IPS-18a (cell line): ENCODE results near the gene WNT10A.
A peak's percentile ranks its signal among the peaks of the same experiment; 100 is the strongest.

Source experiments
- H3K27ac ChIP-seq: one replicate; pipeline ENCODE4 v1.5.1; 2013; ENCODE audit warnings: low read length
- H3K27me3 ChIP-seq: one replicate; pipeline ENCODE4 v1.6.1; 2013; ENCODE audit warnings: mild to moderate bottlenecking, low read length; ENCODE audit not compliant: control insufficient read depth, insufficient read depth
- H3K36me3 ChIP-seq: one replicate; pipeline ENCODE4 v1.6.1; 2013; ENCODE audit warnings: low read depth, low read length; ENCODE audit not compliant: control insufficient read depth
- H3K4me1 ChIP-seq: one replicate; pipeline ENCODE4 v1.6.1; 2013; ENCODE audit warnings: low read depth, low read length; ENCODE audit not compliant: control insufficient read depth
- H3K4me3 ChIP-seq: one replicate; pipeline ENCODE4 v1.5.1; 2013; ENCODE audit warnings: low read length
- H3K9ac ChIP-seq: one replicate; pipeline ENCODE4 v1.6.1; 2013; ENCODE audit warnings: mild to moderate bottlenecking, low read length, moderate library complexity
- H3K9me3 ChIP-seq: one replicate; pipeline ENCODE4 v1.6.1; 2013; ENCODE audit warnings: low read depth, low read length; ENCODE audit not compliant: control insufficient read depth

The WNT10A gene

GRCh38 chr2:218858671-218859555 lies 21.7 kb upstream of the WNT10A start:
- Histone ChIP-seq H3K27ac (no peak overlapping the region), H3K4me3 (peak overlapping the region; percentile 33), H3K9ac (no peak overlapping the region), H3K9me3 (no peaks in the 10 kb centered on the region), H3K27me3 (peaks cover 98% of the 10 kb centered on the region), H3K4me1 (peaks cover 9% of the 10 kb centered on the region), H3K36me3 (no peaks in the 10 kb centered on the region)

DNA sequence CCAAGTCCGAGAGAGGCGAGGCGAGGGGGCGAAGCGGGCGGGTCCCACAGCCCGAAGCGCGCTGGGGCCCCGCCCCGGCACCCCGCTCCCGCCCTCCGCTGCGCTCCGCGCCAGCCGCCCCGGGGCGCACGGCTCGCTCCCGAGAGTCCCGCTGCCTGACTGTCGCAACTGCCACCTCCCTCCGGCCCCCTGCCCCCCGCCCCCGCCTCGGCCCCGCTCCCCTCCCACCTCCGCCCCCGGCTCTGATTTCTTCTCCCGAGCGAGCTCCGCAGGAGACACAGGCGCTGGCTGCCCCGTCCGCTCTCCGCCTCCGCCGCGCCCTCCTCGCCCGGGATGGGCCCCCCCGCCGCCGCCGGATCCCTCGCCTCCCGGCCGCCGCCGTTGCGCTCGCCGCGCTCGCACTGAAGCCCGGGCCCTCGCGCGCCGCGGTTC lies 21.1 kb upstream of the WNT10A start, which contains the start of gene WNT6:
WNT6 (plus strand) TSS at position 250 of the 432 bp plus-strand sequence. CDS start 233 bp downstream, outside the sequence.
- Histone ChIP-seq H3K9me3 (no peaks in the 10 kb centered on the region), H3K4me3 (peak within 1 kb of the TSS; percentile 33), H3K27ac (no peak within 1 kb of the TSS), H3K9ac (no peak within 1 kb of the TSS), H3K4me1 (peaks cover 9% of the 10 kb centered on the region), H3K27me3 (peaks cover 98% of the 10 kb centered on the region), H3K36me3 (no peaks in the 10 kb centered on the region)

DNA sequence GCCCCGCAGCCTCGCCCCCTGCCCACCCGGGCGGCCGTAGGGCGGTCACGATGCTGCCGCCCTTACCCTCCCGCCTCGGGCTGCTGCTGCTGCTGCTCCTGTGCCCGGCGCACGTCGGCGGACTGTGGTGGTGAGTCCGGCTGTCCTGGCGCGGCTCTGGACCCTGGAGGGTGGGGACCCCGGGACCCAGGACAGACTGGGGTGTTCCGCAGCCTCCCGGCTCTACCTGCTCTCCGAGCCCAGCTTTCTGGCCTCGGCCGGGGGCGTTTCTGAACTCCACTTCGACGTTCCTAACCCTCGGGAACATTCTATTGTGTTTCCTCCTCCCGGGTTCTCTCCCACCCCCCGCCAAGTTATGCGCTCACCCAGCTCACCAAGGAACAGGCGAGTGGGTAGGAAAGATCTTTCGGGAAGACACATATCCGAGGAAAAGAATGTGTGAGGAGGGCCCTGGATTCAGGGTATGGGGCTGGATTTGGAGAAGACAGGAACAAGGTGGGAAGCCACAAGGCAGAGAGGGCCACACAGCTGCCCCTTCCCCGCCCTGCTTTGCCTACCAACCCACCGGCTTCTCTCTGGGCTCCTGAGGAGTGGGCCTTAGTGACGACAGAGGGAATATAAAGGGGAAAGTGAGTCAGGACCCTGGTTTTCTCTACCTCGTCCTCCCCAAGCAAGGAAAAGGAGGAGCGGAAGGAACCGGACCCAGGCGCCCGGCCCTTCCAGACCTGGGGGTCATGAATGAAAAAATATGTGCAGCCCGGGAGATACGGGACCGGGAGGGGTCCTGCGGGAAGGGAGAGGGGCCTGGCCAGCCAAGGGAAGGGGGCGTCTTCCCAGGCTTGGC lies 20.4 kb upstream of the WNT10A start:
- H3K9me3 ChIP-seq, result no peaks in the 10 kb centered on the region
- peaks cover 9% of the 10 kb centered on the region for H3K4me1 ChIP-seq
- peak overlapping the region; percentile 22 for H3K4me3 ChIP-seq
- H3K36me3 ChIP-seq, result no peaks in the 10 kb centered on the region
- peaks cover 98% of the 10 kb centered on the region for H3K27me3 ChIP-seq
- H3K27ac ChIP-seq, result no peak overlapping the region
- H3K9ac ChIP-seq, result no peak overlapping the region

DNA sequence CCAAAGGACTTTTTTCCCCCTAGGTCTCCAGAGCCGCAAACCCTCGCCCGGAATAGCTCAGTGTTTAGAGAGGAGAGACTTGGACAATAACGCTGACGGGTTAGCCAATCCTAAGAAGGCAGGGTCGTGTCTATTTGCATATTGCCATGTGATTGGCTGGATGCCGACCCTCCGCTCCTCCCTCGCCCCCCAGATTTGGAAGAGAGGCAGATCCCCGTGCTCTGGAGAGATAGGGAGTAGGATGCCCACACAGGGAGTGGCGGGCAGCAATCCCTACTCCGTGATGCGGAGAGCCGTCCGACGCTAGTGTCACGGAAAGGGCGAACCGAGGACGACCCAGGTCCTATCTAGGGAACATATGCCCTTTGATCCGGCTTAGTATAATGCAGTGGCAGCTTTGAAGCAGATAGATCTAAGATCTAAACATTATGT lies 19.7 kb upstream of the WNT10A start:
- Histone ChIP-seq H3K9me3 (no peaks in the 10 kb centered on the region), H3K4me3 (peak overlapping the region; percentile 17), H3K9ac (no peak overlapping the region), H3K36me3 (no peaks in the 10 kb centered on the region), H3K4me1 (peaks cover 5% of the 10 kb centered on the region), H3K27me3 (peaks cover 95% of the 10 kb centered on the region), H3K27ac (no peak overlapping the region)

- H3K9me3 ChIP-seq, result no peaks in the 10 kb centered on the region
- H3K4me1 ChIP-seq, result peaks cover 5% of the 10 kb centered on the region
- no peak overlapping the region for H3K9ac ChIP-seq
- no peaks in the 10 kb centered on the region for H3K36me3 ChIP-seq
- peaks cover 95% of the 10 kb centered on the region for H3K27me3 ChIP-seq
- H3K27ac ChIP-seq, result no peak overlapping the region
- H3K4me3 ChIP-seq, result no peak overlapping the region
Observed at GRCh38 chr2:218861645-218862318, 18.9 kb upstream of the WNT10A start.

DNA sequence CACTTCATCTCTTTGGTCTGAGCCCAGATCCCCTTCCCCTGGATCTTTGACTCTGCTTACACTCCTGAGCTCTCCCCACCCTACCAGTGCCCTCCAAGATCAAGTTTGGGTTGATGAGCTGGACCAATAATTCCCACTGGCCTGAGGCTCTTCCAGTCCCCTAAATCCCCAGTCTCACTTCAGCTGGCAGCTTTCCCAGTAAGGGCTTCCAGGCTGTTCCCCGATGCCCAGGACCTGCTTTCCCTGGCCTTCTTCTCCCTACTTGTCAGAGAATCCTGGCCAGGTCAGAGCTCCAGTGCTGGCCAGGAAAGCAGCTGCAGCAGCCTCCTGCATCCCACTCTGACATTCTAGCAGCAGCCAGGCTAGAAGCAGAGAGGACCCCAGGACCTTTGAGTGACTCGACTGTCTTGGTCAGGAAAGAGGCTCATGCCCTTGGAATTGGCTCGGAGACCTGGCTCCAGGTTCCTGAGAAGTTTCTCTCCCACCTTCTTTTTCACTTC lies 17.6 kb upstream of the WNT10A start:
- Histone ChIP-seq H3K27ac (no peak overlapping the region), H3K36me3 (no peaks in the 10 kb centered on the region), H3K9me3 (no peaks in the 10 kb centered on the region), H3K4me1 (peaks cover 5% of the 10 kb centered on the region), H3K27me3 (peaks cover 95% of the 10 kb centered on the region), H3K9ac (no peak overlapping the region), H3K4me3 (no peak overlapping the region)

DNA sequence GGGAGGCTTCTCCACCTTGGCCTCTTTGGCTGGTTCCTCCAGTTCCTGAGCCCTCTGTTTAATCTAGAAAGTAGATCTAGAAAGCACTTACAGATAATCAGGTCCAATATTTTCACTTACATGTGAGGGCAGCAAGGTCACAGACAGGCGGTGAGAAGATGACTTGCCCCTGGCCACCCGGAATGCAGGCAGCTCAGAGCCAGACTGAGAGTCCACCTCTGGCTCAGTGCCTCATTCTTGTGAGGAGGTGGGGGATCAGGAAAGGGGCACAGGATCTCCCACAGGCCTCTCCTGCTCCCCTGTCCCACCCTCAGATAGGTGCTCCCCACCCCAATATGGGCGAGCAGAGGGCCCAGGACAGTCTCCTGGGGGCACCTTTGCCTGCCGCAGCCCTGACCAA lies 15.3 kb upstream of the WNT10A start:
- Histone ChIP-seq H3K36me3 (no peaks in the 10 kb centered on the region), H3K4me1 (peaks cover under 1% of the 10 kb centered on the region), H3K27me3 (peaks cover 97% of the 10 kb centered on the region), H3K9ac (no peak overlapping the region), H3K27ac (no peak overlapping the region), H3K4me3 (no peak overlapping the region), H3K9me3 (no peaks in the 10 kb centered on the region)

- Histone ChIP-seq H3K27ac (no peak overlapping the region), H3K4me3 (no peak overlapping the region), H3K4me1 (no peaks in the 10 kb centered on the region), H3K9me3 (no peaks in the 10 kb centered on the region), H3K36me3 (no peaks in the 10 kb centered on the region), H3K27me3 (peaks cover 97% of the 10 kb centered on the region), H3K9ac (no peak overlapping the region)
Observed at GRCh38 chr2:218865999-218866398, 14.7 kb upstream of the WNT10A start.

DNA sequence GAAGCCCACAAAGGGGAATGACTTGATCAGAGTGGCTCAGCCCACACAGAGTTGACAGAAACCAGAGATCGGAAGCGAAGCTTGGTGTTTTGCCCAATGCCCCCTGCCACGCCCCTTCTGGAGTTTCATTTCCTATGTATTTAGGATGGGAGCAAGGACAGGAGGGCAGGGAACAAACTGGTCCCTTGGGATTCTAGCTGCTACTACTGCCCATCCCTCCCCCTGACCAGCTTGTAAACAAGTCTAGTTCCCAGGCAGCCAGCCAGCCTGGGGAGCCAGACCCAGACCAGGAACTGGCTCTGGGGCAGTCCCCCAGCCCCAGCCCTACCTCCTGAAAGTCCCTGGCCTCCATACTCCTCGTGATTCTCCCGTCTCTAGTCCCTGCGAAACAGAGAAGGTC lies 12.8 kb upstream of the WNT10A start:
- Histone ChIP-seq H3K9ac (no peak overlapping the region), H3K4me1 (no peaks in the 10 kb centered on the region), H3K4me3 (no peak overlapping the region), H3K27me3 (peaks cover 97% of the 10 kb centered on the region), H3K9me3 (no peaks in the 10 kb centered on the region), H3K36me3 (no peaks in the 10 kb centered on the region), H3K27ac (no peak overlapping the region)

DNA sequence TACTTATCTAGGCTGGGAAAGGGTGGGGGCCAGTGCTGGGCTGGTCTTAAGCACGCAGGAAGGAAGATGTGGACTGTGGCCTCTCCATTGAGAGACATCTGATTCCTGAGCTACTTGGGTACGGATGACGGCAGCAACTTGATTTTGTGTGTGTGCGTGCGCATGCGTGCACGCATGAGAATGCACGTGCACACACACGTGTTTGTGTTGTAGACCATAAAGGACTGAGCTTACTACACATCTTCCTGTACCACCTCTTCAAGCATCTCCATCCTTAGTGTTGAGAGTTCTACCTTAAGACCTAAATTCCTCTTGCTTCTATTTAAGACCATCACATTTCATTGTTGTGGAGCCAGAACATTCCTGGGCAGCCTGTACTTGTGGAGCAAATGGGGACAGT lies 11.6 kb upstream of the WNT10A start:
- Histone ChIP-seq H3K9me3 (no peaks in the 10 kb centered on the region), H3K27me3 (peaks cover 97% of the 10 kb centered on the region), H3K4me3 (no peak overlapping the region), H3K27ac (no peak overlapping the region), H3K4me1 (no peaks in the 10 kb centered on the region), H3K9ac (no peak overlapping the region), H3K36me3 (no peaks in the 10 kb centered on the region)

- H3K9ac ChIP-seq, result no peak overlapping the region
- H3K27ac ChIP-seq, result no peak overlapping the region
- H3K4me1 ChIP-seq, result no peaks in the 10 kb centered on the region
- peaks cover 100% of the 10 kb centered on the region for H3K27me3 ChIP-seq
- H3K4me3 ChIP-seq, result peak overlapping the region; percentile 4
- H3K9me3 ChIP-seq, result no peaks in the 10 kb centered on the region
- H3K36me3 ChIP-seq, result no peaks in the 10 kb centered on the region
Observed at GRCh38 chr2:218870984-218871344, 9.7 kb upstream of the WNT10A start.
